ENCODE results near the gene NELFB.

The NELFB gene

DNA sequence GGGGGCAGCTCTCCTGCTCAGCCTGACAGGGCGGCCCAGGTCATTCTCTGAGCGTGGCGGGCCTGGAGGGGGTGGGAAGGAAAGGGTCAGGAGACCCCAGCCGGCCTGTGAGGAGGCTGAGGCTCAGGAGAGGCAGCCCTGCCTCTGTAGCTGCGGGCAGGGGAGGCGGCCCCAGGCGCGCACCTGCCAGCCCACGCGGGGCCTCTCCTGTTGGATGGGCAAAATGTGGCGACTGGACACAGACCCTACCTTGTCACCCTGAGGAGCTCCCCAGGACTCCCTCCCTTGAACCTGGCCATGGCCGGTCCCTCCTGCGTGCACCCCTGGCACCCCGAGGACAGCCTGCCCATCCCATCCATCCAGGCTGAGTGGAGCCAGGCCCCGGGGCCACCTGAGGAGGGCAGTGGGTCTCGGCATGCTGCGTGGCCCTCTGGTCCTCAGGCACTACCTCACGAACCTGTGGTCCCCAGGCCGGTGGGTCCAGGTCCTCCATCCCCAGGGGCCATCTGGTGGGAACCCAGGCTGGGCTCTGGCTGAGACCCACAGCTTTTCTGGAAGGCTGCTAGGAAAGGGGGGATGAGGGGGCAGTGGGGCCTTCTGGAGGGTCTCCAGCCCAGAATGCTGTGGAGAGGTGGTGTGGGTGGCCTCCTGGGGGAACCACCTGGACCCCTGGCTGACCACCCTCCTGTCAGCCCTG, 62.0 kb downstream of the NELFB start:
- no peak for DNase-seq

DNA sequence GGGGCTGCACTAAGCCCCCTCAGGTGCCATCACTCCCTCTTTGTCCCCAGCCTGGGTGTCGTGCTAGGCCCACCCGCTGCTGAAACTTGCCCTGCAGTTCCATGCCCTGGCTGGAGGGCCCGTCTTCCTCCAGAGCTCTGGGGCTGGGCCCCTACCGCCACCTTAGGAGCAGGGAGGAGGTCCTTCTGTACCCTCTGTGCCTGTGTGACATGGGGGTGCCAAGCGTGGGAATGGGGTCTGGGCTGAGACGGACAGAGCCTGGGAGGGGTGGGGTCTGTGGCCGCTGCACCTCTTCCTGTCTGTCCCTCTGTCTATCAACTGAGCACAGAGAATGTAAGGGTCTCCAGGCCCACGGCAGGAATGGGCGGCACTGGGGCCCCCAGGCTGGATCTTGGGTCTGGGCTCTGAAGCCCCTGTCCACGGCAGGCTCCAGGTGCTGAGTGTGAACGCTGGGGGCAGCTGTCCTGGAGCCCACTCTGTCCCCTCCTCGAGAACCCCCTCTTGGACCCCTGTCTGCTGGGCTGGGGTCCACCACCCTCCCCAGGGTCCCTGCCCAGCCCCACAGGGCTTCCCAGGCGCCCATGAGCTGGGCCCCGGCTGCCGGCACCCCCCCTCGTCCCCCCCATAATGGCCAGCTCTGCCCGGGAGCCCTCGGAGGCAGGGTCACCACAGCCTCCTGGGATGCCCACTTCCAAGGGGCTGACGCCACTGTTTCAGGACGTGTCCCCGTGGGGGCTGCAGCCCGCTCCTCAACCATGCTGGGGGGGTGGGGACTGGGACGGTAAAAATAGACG, 62.8 kb downstream of the NELFB start:
- no peak for DNase-seq

DNA sequence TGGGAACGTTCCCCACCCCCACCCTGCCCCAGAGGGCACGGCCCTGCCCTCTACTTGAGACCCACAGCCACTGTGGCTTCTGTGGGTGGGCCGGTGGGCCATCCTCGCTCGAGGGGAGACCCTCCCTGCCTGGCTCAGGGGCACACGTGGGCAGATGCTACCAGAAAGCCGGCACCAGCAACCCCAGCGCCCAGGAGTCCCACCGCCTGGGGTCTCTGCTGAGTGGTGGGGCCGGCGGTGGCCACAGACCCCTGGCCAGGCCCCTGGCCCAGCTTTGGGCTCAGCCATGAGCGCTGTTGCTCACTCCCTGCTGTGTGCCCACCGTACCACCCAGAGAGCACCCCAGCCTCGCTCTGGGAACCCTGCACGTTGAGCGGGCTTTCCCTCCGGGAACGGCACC, 63.5 kb downstream of the NELFB start:
- DNase-seq, result no peak

DNA sequence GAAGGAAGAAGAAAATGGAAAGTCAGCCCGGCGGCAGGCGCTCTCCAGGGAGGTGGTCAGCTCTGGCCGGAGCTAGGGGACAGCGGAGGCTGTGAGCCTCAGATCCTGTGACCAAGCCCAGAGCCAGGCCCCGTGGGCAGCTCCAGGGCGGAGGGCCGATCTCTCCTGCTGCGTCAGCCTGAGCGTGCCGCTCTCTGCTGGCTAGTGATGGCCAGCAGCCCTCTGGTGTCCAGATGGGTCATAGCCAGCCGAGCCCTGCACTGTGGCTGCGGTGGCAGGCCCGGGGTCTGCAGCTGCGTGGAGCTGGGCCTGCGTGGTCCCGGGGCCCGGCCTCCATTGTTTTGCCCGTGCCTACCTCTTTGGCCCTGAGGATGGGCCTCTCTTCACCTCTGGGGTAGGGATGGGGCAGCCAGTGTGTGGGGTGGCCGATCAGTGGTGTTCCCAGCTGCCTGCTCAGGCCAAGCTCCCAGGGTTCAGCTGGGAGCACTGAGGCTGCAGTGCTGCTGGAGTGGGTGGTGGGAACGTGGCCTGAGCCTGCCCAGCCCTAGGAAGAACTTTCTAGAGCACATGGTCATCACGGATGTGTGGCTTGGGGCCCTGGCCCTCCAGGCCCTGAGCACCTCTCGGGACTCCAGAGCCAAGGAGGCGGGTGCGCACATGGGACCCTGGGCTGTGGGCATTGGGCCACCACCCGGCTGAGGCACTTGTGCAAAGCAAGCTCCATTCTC, 64.0 kb downstream of the NELFB start:
- no peak for DNase-seq

DNA sequence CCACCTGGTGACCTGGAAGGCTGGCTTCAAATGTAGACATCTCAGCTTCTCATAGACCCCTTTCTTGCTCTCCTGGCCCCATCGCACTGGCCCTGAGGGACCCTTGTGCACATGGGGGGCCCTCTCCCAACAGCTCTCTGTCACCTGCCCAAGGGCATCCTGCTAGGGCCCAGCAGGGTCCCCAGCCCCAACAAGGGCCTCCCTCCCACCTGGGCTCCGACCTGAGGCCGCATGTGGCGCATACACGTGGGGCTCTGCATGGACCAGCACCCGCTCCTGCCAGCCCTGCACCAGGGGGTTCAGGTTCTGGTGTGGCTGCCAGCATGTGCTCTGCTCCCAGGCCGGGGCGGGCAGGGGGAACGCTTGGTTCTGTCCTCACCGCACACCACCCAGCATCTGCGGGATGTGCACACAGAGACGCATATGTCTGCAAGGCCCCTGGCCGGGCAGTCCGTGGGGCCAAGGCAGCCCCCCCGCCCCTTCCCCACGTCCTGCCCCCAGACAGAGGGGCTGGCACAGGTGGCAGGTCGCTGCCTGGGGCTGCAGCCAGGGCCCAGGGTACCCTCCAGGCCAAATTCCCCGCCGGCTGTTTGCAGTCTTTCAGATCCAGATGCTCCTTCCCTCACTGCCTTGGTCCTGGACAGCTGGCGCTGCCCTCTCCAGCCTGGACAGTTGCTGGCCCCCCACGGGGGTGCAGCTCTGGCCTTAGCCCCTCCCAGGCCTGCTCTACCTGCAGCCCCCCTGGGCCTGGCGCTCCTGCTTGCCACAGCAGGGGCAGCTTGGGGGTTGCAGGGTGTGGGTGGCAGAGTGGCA, 64.8 kb downstream of the NELFB start:
- no peak for DNase-seq

DNA sequence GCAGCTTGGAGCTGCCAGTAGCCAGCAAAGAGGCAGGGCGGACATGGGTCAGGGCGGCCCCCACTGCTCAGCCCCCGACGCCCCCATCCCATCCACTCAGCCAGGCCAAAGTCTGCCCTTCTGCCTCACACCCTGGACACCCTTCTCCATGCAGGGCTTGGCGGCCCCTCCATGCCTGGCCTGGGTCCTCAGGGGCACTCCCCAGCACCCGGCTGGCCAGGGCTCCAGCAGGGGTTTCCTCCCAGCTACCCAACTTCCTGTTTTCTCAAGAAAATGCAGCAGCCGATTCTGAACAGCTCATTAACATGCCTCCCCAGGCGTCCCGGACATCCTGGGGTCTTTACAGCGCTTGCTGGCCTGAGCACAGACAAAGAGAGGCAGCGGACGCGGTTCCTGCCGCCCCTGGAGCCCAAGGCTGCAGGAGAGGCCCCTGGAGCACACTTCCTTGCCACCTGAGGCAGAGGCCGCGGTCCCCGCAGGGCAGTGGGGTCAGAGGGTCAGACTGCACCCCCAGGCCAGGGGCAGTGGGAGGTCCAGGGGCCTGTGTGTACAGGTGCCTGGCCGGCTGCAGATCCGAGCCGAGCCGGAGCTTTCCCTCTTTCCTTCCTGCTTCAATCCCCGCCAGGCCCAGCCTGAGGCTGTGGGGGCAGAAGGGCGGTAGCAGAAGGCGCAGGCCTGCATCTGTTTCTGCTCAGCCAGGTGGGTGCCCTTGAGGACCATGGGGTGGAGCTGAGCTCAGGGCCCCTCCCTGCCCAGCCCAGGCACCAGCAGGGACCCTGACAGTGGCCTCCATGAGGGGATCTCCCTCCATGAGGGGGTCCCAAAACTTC, 65.6 kb downstream of the NELFB start:
- no peak for DNase-seq

DNA sequence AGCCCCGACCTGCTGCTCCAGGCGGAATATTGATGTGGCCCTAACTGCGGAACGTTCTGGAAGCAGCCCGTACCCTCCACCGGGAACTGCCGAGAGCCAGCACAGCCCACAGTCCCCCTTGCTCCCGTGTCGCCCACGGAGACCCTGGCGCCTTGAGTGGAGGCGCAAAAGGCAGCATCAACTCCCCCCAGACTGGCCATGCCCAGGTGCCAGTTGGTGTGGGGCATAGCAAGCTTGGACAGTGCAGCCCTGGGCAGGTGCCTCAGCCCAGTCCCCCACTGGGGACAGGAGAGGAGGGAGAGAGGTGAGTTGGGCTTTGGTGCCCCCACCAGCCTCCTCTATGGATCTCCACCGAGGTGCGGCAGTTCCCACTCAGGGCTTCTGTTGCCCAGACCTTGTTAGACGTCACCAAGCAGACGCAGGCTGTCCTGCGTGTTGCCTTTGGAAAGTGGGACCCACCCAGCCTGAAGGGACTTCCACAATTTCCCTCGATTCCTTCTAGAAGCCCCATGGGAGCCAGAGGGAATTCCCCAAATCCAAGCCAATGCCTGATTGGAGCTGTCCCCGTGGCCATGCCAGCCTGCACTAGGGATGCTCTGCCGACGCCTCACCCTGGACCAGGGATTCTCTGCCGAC, 66.7 kb downstream of the NELFB start:
- DNase-seq, result no peak
